SH-SY5Y (cell line): ENCODE results near the gene ANKMY1.

Experiments used
- GATA2 ChIP-seq: IDR thresholded peaks from 2 replicates; pipeline ENCODE4 v1.6.1; 2011; ENCODE audit warnings: mild to moderate bottlenecking, low read depth, low read length
- GATA3 ChIP-seq: IDR thresholded peaks from 2 replicates; pipeline ENCODE4 v1.6.1; 2011; ENCODE audit warnings: low read depth, mild to moderate bottlenecking, low read length, moderate library complexity

DNA sequence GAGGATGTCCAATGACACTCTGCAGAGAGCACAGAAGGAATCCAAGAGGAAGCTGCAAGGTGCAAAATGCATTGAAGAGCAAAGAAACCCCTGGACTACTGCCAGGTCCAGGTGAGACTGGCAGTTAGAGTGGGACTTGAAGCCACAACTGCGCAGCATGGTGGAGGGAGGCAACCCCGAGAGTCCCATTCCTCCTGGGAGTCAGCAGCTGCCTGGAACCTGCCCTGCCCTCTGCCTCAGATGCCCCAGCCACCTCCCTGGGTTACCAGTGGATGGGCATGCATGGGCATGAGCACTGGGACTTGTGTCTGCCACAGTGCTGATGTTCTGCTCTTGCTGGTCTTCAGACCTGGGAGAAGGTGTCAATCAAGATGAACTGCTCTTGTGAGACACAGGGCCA, 43.2 kb downstream of the ANKMY1 start:
- no peak for TF ChIP-seq GATA3
- no peak for TF ChIP-seq GATA2
